ENCODE data around the gene CCT6A.
"Not testable (repeated sequence)": the region's sequence is repeated elsewhere in the genome, so short reads cannot be mapped to it uniquely, and the experiment has no call there.

The CCT6A gene

DNA sequence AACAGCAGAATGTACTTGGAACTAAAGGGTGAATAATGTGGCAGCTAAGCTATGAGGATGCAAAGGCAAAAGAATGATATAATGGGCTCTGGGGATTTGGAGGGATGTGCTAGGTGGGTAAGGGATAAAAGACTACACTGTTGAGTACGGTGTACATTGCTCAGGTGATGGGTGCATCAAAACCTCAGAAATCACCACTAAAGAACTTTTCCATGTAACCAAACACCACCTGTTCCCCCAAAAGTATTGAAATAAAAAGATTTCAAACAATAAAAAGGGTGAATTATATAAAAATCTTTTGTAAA lies 56.3 kb downstream of the CCT6A start:
- TF ChIP-seq, protein P1, sequence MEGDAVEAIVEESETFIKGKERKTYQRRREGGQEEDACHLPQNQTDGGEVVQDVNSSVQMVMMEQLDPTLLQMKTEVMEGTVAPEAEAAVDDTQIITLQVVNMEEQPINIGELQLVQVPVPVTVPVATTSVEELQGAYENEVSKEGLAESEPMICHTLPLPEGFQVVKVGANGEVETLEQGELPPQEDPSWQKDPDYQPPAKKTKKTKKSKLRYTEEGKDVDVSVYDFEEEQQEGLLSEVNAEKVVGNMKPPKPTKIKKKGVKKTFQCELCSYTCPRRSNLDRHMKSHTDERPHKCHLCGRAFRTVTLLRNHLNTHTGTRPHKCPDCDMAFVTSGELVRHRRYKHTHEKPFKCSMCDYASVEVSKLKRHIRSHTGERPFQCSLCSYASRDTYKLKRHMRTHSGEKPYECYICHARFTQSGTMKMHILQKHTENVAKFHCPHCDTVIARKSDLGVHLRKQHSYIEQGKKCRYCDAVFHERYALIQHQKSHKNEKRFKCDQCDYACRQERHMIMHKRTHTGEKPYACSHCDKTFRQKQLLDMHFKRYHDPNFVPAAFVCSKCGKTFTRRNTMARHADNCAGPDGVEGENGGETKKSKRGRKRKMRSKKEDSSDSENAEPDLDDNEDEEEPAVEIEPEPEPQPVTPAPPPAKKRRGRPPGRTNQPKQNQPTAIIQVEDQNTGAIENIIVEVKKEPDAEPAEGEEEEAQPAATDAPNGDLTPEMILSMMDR (IDR thresholded peaks at IDR 0.05; ENCODE audit: low read depth, low read length), result no peak
- no peak for DNase-seq
- Histone ChIP-seq H3K4me3 (ENCODE audit: low read depth, low read length) (no peak overlapping the region), H3K27ac (no peak overlapping the region), H3K9me3 (ENCODE audit: severe bottlenecking) (no peaks in the 10 kb centered on the region), H3K27me3 (ENCODE audit: insufficient read depth, low read depth, severe bottlenecking) (no peaks in the 10 kb centered on the region), H3K36me3 (peaks cover 24% of the 10 kb centered on the region)

DNA sequence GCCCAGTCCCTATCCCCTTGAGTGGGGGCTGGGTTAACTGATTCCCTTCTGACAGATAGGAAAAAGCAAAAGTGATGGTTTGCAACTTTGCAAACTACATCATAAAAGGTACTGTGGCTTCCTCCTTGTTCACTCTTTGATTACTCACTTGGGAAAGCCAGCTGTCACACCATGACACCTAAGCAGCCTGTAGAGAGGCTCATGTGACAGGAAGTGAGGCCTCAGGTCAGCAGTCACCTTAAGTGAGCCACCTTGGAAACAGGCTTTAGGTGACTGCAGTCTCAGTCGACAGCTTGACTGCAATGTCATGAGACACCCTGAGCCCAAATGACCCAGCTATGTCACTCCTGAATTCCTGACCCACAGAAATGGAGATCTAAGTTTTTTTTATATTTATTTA lies 59.0 kb downstream of the CCT6A start:
- H3K36me3 ChIP-seq, result peaks cover 2% of the 10 kb centered on the region; the same call in 1 of the 2 replicates
- no peaks in the 10 kb centered on the region for H3K9me3 ChIP-seq (ENCODE audit: severe bottlenecking)
- no peak for DNase-seq
- H3K4me3 ChIP-seq (ENCODE audit: low read depth, low read length), result no peak overlapping the region
- no peak overlapping the region for H3K27ac ChIP-seq
- H3K27me3 ChIP-seq (ENCODE audit: insufficient read depth, low read depth, severe bottlenecking), result no peaks in the 10 kb centered on the region
- TF ChIP-seq, protein P1 (IDR thresholded peaks at IDR 0.05; ENCODE audit: low read depth, low read length), result no peak

DNA sequence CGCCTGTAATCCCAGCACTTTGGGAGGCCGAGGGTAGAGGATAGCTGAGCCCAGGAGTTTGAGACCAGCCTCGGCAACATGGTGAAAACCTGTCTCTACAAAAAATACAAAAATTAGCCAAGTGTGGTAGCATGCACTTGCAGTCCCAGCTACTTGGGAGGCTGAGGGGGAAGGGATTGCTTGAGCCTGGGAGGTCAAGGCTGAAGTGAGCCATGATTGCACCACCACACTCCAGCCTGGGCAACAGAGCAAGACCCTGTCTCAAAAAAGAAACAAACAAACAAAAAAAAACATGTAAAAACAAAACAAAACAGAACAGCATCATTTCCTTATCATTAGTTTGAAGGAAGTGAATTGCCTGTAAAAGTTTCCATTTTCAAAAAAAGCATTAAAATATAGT lies 60.7 kb downstream of the CCT6A start:
- H3K27ac ChIP-seq, result not testable (repeated sequence)

More for the DNA sequence above, 60.7 kb downstream of the CCT6A start:
- H3K4me3 ChIP-seq (ENCODE audit: low read depth, low read length); H3K27me3 ChIP-seq (ENCODE audit: insufficient read depth, low read depth, severe bottlenecking); H3K36me3 ChIP-seq; H3K9me3 ChIP-seq (ENCODE audit: severe bottlenecking); DNase-seq: not testable (repeated sequence)

Data from WERI-Rb-1 (cell line).